GM18873 (cell line): ENCODE results near the gene C12orf56.
"Not testable (repeated sequence)": the region's sequence is repeated elsewhere in the genome, so short reads cannot be mapped to it uniquely, and the experiment has no call there.

Experiments used
- ATAC-seq: cut with Tn5 transposase; IDR thresholded peaks from one replicate; pipeline ENCODE4 v1.9.1; 2021; ENCODE audit warnings: mild to moderate bottlenecking, moderate library complexity, moderate number of reproducible peaks; ENCODE audit not compliant: unreplicated experiment, low FRiP score

Gene C12orf56

GRCh38 chr12:64389154-64389553 is 1.4 kb downstream of the C12orf56 start:
- ATAC-seq: no peak

GRCh38 chr12:64387197-64387816 is 3.3 kb downstream of the C12orf56 start:
- ATAC-seq: no peak

- ATAC-seq: no peak
These were observed 5.1 kb downstream of the C12orf56 start for GRCh38 chr12:64385468-64385867.

GRCh38 chr12:64385019-64385418 is 5.5 kb downstream of the C12orf56 start:
- ATAC-seq: no peak

- no peak for ATAC-seq
These were observed 6.9 kb downstream of the C12orf56 start for GRCh38 chr12:64383675-64384074.

- ATAC-seq: no peak
These were observed 27.7 kb downstream of the C12orf56 start for GRCh38 chr12:64362721-64363305.

- ATAC-seq: not testable (repeated sequence)
These were observed 29.4 kb downstream of the C12orf56 start for GRCh38 chr12:64361173-64361572.

GRCh38 chr12:64356209-64356608 is 34.3 kb downstream of the C12orf56 start:
- not testable (repeated sequence) for ATAC-seq

- ATAC-seq: no peak
These were observed 38.4 kb downstream of the C12orf56 start for GRCh38 chr12:64352181-64352580.

GRCh38 chr12:64351265-64351664 is 39.3 kb downstream of the C12orf56 start:
- ATAC-seq: no peak

- ATAC-seq: no peak
These were observed 42.9 kb downstream of the C12orf56 start for GRCh38 chr12:64347630-64348029.

GRCh38 chr12:64344631-64345030 is 45.9 kb downstream of the C12orf56 start:
- not testable (repeated sequence) for ATAC-seq

GRCh38 chr12:64340546-64340945 is 50.0 kb downstream of the C12orf56 start:
- not testable (repeated sequence) for ATAC-seq

GRCh38 chr12:64335886-64336466 is 54.6 kb downstream of the C12orf56 start:
- ATAC-seq: no peak

GRCh38 chr12:64332938-64333337 is 57.6 kb downstream of the C12orf56 start:
- no peak for ATAC-seq

GRCh38 chr12:64332296-64332695 is 58.3 kb downstream of the C12orf56 start:
- no peak for ATAC-seq

GRCh38 chr12:64329031-64329710 is 61.4 kb downstream of the C12orf56 start:
- ATAC-seq: not testable (repeated sequence)

GRCh38 chr12:64325055-64325454 is 65.5 kb downstream of the C12orf56 start:
- no peak for ATAC-seq

GRCh38 chr12:64323476-64324225 is 66.9 kb downstream of the C12orf56 start:
- ATAC-seq: no peak

GRCh38 chr12:64323006-64323405 is 67.6 kb downstream of the C12orf56 start:
- no peak for ATAC-seq

- ATAC-seq: no peak
These were observed 69.9 kb downstream of the C12orf56 start for GRCh38 chr12:64320611-64321010.
